Measurements from ENCODE around the gene MRPL37. TPM values are rescaled to one million over a fixed set of nuclear protein-coding genes. Genes with fewer than 3 reads are reported as not detected.

MRPL37 gene
- polyA plus RNA-seq, 3 donors: 7.5 to 47.8 (median 42.5) TPM

GRCh38 chr1:54188291-54188690 is 11.7 kb upstream of the MRPL37 start:
- peaks cover 0 to 3% (median 0%) of the 10 kb centered on the region in 3 donors for H3K27me3 Mint-ChIP-seq (ENCODE audit: low read depth in 3 of 3)
- Histone ChIP-seq H4K20me1 (ENCODE audit: insufficient read depth, low read length) (no peaks in the 10 kb centered on the region), H3K9ac (ENCODE audit: insufficient read depth, low read length, poor library complexity, severe bottlenecking) (no peak overlapping the region), H2AFZ (ENCODE audit: insufficient read depth, low read depth, low read length, poor library complexity, severe bottlenecking) (no peak overlapping the region), H3K4me3 (replicated peaks in 1 of 3; ENCODE audit: low read depth in 2 of 3, low read length in 3 of 3) (no peak overlapping the region), H3K4me2 (replicated peaks; ENCODE audit: extremely low read depth, low read length, poor library complexity, severe bottlenecking) (no peak overlapping the region), H3K9me3 (replicated peaks in 1 of 2; ENCODE audit: control insufficient read depth in 1 of 2, insufficient read depth in 1 of 2, low read length in 2 of 2) (no peaks in the 10 kb centered on the region), H3K27ac (ENCODE audit: low read depth in 1 of 2, low read length in 2 of 2) (no peak overlapping the region), H3K36me3 (replicated peaks in 1 of 2; ENCODE audit: control insufficient read depth in 1 of 2, insufficient read depth in 2 of 2, low read length in 2 of 2) (peaks cover 13 to 50% of the 10 kb centered on the region in 2 donors), H3K27me3 (ENCODE audit: control insufficient read depth in 2 of 2, insufficient read depth in 2 of 2, low read length in 2 of 2) (no peaks in the 10 kb centered on the region), H3K4me1 (ENCODE audit: control insufficient read depth in 1 of 2, insufficient read depth in 2 of 2, low read length in 2 of 2) (no peaks in the 10 kb centered on the region), H3K79me2 (ENCODE audit: insufficient read depth, low read length) (no peaks in the 10 kb centered on the region)
- no CpG with 5 or more reads among the region's 1 CpG for WGBS (ENCODE audit: insufficient coverage)
- no peak for DNase-seq
- intact Hi-C loops (cut with micrococcal nuclease): loop anchor here in 1 of 2 donors (10.0 kb wide), 1 partner anchor 307 kb away; no protein-coding TSS in a partner anchor
- peaks cover 42 to 52% of the 10 kb centered on the region in 2 donors for H3K36me3 Mint-ChIP-seq
- H3K4me3 Mint-ChIP-seq: no peak overlapping the region
- no peak overlapping the region for H3K27ac Mint-ChIP-seq
- H3K4me1 Mint-ChIP-seq: no peaks in the 10 kb centered on the region
- no peak for TF ChIP-seq CTCF (IDR thresholded peaks at IDR 0.05)
- H3K9me3 Mint-ChIP-seq: peaks cover 0 to 5% (median 0%) of the 10 kb centered on the region in 7 donors

GRCh38 chr1:54190526-54190925 is 9.4 kb upstream of the MRPL37 start:
- H3K27ac ChIP-seq (ENCODE audit: low read depth in 1 of 2, low read length in 2 of 2): no peak overlapping the region
- 98% methylated on average over 8 of the region's 9 CpGs for WGBS (ENCODE audit: insufficient coverage)
- no peak overlapping the region for H3K9ac ChIP-seq (ENCODE audit: insufficient read depth, low read length, poor library complexity, severe bottlenecking)
- H3K79me2 ChIP-seq (ENCODE audit: insufficient read depth, low read length): no peaks in the 10 kb centered on the region
- H3K36me3 Mint-ChIP-seq: peaks cover 47 to 58% of the 10 kb centered on the region in 2 donors
- no peaks in the 10 kb centered on the region for H3K9me3 ChIP-seq (replicated peaks in 1 of 2; ENCODE audit: control insufficient read depth in 1 of 2, insufficient read depth in 1 of 2, low read length in 2 of 2)
- H3K4me3 Mint-ChIP-seq: no peak overlapping the region
- intact Hi-C loops (cut with micrococcal nuclease): no loop called here
- H3K27me3 ChIP-seq (ENCODE audit: control insufficient read depth in 2 of 2, insufficient read depth in 2 of 2, low read length in 2 of 2): no peaks in the 10 kb centered on the region
- no peak overlapping the region for H2AFZ ChIP-seq (ENCODE audit: insufficient read depth, low read depth, low read length, poor library complexity, severe bottlenecking)
- no peak overlapping the region for H3K27ac Mint-ChIP-seq
- H3K4me2 ChIP-seq (replicated peaks; ENCODE audit: extremely low read depth, low read length, poor library complexity, severe bottlenecking): no peak overlapping the region
- peaks cover 0 to 3% (median 0%) of the 10 kb centered on the region in 3 donors for H3K27me3 Mint-ChIP-seq (ENCODE audit: low read depth in 3 of 3)
- no peak overlapping the region for H3K4me3 ChIP-seq (replicated peaks in 1 of 3; ENCODE audit: low read depth in 2 of 3, low read length in 3 of 3)
- no peaks in the 10 kb centered on the region for H4K20me1 ChIP-seq (ENCODE audit: insufficient read depth, low read length)
- peaks cover 16 to 64% of the 10 kb centered on the region in 2 donors for H3K36me3 ChIP-seq (replicated peaks in 1 of 2; ENCODE audit: control insufficient read depth in 1 of 2, insufficient read depth in 2 of 2, low read length in 2 of 2)
- no peak for DNase-seq
- no peak for TF ChIP-seq CTCF (IDR thresholded peaks at IDR 0.05)
- no peaks in the 10 kb centered on the region for H3K4me1 ChIP-seq (ENCODE audit: control insufficient read depth in 1 of 2, insufficient read depth in 2 of 2, low read length in 2 of 2)
- H3K9me3 Mint-ChIP-seq: peaks cover 0 to 5% (median 0%) of the 10 kb centered on the region in 7 donors
- H3K4me1 Mint-ChIP-seq: no peaks in the 10 kb centered on the region
